Measurements from ENCODE around the gene RHBDD3.

The RHBDD3 gene

DNA sequence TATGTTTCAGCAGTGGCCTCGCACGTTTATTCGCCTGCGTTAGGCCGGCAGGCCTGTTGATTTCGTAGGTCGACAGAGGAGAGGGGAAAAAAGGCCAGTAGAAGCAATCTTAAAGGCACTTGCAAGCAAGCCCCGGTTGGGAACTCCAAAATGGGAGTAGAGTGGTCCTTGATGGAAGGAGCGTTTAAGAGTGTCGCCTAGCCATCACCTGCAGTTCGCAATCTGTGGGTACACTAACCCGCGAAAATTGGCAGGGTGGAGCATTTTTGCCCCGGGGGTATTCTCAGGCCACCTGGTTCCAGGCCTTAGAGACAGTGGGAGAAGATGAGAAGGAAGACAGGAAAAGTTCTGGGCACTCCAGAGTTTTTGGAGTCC is 1.4 kb upstream of the RHBDD3 start:
- no peak for DNase-seq (ENCODE audit: low read depth)

DNA sequence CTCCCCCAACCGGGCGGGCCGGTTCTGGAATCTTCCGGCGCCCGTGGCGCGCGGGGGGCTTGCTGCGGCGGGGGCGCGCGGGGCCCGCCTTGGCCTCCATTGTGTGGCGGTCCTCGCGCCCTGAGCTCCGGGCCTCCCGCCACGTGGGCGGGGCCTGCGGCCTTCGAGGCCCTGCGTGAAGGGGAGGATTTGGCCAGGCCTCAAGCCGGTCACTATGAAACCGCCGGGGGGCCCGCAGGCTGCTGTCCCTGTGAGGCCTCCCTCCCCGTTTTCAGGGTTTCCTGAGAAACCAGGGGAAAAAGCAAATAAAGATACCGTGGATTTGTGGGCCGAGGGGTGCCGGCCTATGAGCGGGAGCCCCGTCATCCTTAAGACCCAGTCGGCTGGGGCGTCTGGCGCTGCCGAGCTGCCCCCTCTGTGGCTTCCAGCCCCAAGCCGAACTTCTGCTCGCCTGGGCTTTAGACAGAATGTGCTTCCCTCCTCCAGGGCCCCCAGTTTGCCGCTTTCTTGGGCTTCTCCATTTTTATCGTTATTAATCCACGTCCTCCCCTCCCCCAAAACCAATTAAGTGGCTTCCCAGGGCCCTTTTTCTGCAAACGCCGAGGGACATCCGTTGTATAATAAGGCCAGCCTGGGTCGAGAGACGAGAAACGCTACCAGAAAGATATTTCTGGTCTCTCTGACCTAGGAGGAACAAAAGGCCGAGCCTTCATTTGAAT is 889 bp upstream of the RHBDD3 start:
- DNase-seq (ENCODE audit: low read depth): no peak

DNA sequence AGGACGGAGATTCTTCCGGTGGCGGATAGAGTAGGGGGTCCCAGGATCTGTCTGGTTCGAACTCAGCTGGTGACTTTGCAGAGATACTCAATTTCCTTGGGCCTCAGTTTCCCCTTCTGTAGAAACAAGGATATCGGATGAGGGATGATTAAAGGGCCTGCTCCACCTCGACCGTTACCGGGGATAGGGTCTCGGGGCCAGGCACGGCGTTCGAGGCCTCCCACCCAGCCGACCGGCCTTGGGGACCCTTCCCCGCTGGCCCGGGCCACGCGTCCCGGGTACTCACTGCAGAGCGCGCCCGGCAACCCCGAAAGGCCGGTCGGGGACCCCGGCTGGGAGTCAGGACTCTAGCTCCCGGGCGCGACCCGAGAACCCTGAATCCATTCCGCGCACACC is 321 bp downstream of the RHBDD3 start:
- DNase-seq (ENCODE audit: low read depth): no peak

DNA sequence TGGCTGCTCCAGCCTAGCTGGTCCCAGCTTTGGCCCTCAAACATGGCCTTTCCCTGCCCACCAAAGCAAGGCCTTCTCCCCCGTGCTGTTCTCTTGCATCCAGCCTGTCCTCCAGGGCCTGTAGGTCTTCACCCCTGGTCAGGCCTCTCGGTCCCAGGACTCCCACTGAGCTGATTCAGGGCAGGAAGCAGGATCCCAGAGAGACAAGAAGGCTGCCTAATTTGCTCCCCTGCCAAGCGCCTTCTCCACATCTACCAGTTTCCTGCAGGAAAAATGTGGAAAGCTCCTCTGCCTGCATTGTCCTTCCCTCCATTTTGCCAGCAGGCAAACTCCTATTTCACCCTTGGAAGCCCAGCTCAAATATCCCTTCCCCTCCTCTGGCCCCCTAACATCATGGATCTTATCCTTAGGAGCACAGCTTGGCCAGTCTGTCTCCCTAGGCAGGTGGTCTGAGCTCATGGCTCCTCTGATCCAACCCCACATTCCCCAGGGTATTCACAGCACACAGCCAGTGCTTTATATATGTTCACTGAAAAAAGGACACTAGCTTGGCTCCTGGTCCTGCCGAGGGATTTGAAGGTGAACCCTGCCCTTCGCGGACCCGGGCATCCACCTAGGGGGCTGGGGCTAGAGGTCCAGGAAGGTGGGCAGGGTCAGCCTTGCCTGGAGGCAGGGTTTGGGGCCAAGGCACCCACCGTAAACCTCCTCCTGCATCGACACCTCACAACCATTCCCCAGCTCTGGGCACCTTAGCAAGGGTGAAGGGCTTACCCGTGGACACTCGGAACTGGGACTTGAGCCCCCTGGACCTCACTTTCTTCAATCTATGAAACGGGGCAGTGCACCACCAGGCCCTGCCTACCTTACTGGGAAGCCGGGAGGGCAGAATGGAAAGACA is 968 bp downstream of the RHBDD3 start:
- no peak for DNase-seq (ENCODE audit: low read depth)

DNA sequence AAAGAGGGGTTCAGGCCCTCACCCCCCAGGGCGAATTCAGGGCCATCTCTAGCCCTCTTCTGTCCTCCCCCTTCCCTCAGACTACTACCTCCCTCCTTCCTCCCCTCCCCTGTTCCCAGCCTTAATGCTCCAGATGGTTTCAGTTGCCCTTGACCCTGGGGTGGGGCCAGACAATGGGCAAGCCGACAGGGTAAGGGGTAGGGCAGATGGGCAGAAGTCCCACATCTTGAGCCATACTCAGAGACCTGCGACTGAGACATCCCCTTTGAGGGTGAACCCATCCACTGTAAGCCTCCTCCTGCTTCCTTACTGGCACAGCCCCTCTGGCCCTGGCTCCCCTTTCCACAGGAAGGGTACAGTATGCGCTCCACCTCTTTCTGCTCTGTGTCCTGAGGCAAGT is 1.9 kb downstream of the RHBDD3 start:
- DNase-seq (ENCODE audit: low read depth): no peak

DNA sequence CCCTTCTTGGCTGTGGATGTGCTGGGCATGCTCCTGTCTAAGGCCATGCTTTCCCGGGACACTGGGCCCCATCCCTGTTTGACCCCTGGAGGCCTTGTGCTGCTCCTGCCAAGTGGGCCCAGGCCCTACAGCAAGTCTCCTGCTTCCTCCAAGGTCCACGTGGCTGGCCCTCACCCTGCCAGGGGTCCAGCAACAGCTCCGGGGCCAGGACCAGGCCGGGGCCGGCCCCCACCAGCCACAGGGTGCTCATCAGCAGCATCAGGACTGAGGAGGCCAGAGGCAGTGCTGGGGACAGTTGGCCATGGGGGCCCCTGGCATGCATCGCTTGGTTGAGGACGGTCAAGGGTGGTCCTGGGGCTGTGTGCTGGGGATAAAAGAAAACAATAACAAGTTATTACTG is 2.5 kb downstream of the RHBDD3 start:
- no peak for DNase-seq (ENCODE audit: low read depth)

DNA sequence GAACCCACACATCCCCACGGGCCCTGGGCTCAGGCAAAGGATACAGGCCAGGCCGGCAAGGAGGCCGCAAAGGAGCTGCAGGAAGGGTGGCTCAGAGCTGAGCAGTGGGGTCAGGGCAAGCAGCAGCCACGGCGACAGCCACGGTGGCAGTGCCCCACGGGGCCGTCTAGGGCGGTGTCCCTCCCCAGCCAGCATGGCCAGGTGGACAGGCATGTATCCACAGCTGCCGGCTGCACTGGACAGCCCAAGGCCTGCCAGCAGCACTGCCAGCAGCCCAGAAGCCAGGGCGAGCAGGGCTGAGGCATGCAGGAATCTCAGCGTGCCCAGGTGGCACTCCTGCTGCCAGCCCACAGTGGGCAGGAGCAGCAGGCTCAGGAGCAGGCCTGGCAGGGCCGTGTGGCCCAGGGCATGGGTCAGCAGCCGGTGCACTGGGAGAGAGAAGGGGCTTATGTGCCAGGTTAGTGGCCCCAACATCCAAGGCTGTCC is 3.9 kb downstream of the RHBDD3 start:
- no peak for DNase-seq (ENCODE audit: low read depth)

DNA sequence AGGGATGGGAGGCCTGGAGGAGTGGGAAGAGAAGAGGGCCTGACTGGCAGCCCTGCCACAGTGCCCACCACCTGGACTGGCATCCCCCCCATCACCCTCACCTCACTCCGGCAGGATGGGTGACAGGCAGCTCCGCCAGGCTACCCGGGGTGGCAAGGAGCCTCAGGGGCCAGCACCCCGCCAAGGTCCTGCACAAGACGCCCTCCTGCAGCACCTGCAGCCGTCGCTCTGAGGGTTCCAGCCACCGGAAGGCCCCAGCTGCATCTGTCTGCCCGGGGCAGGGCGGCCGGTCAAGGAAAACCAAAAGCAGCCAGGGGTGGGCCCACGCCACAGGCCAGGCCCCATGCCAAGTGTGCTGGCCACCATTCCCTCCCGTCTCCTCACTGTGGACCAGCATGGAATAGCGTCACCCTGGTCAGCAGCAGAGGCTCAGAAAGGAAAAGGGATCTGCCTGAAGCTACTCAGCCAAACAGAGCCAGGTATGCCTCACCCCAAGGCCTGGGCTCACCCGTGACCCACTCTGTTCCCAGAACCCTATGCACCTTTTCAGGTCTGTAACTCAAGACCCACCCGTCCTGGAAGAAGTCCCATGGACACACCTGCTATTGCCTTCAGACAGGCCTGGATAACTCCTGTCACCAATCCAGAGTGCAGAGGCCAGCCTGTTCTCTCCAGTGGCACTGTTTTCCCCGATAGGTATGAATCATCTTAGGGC is 7.0 kb downstream of the RHBDD3 start:
- no peak for DNase-seq (ENCODE audit: low read depth)

DNA sequence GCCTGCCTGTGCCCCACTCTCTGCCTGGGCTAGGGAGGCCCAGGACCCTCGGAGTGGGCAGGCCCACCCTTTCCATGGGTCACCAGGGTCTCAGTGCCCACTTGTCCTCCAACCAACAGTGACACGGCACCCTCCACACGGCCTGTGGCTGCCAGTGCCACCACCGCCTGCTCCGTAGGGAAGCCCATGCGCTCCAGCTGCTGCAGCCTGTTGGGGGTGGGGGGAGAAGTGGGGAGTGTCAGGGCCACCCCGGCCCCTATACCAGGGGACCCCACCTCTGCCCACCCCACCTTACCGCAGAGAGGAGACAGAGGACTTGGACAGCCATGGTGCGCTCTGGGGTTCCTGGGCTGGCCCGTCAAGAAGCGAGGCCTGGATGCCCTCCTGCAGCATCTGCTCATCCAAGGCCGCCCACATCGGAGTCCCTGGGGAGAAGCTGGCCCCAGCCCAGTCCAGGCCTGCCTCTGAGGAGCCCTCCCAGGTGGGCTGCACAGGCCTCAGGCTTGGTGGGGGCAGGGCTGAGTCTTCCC is 7.7 kb downstream of the RHBDD3 start:
- DNase-seq (ENCODE audit: low read depth): no peak

DNA sequence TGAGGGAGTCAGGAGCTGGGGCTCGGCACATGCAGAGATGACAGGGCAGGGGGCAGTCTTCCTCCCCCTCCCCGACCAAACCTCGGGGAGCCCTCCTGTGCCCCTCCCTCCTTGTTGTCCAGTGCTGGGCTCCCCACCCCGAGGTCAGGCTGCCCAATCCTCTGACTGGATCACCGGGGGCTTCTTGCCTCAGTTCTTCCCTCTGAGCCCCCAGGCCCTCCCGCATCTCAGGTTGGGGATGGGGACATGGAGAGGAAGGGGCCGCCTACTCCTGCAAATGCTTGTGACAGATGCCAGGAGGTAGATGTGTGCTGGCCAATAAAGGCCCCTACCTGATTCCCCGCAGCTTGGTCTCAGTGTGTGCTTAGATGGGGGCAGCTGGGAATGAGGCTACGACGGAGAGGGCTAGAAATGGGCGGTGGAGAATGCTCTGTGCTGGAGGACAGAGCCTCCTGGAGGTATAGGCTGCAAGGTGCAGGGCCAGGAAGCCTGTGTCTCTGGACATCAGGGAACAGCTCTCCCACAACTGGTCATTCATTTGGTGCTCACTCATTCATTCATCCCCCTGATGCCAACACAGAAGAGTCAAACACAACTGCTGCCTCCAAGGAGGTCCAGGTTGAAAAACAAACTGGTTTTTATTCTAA is 8.4 kb downstream of the RHBDD3 start:
- no peak for DNase-seq (ENCODE audit: low read depth)

DNA sequence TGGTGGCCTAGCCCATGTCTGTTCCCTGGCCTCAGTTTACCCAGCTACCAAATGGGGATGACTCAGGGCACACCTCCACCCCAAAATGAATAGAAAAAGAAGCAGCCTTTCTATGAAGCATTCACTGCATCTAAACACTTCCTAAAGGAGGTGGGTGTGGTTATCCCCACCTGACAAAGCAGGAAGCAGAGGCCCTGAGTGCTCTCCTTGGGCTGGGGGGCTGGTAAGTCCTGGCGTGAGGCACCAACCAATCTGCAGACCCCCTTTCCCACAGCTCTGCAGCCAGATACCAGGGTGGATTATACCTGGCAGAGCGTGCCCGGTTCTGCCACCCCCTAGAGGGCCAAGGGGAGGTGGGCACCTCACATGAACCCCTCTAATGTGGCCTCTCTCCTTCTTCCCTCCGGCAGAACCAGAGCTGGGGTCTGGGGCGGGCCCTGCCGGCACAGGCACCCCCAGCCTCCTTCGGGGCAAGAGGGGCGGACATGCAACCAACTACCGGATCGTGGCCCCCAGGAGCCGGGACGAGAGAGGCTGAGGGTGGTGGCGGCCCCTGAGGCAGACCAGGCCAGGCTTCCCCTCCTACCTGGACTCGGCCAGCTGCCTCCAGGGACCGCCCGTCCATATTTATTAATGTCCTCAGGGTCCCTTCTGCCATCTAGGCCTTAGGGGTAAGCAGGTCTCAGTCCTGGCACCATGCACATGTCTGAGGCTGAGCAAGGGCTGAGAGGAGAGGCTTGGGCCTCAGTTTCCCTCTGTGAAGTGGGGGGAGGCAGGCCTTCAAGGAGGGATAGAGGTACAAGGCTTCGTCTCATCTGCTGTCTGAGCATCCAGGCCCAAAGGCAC is 9.2 kb downstream of the RHBDD3 start:
- DNase-seq (ENCODE audit: low read depth): no peak

DNA sequence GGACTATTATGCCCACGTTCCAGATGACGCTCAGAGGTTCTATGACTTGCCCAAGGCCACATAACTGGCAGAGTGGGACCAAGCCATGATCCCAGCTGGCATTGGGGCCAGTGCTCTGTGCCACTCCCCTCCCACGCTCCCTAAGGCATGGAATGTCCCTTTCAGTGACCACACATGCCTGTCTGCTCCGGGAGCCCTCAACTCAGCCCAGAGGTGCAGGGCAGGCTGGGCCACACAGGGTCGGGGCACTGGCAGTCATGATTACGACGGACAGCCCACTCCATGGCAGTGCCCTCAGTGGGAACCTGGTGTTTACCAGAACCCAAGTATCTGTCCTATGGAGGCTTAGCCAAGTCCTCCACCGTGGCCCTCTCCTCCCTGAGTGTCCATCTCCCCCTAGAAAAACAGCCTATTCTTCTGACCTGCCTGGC is 10.0 kb downstream of the RHBDD3 start:
- DNase-seq (ENCODE audit: low read depth): no peak

DNA sequence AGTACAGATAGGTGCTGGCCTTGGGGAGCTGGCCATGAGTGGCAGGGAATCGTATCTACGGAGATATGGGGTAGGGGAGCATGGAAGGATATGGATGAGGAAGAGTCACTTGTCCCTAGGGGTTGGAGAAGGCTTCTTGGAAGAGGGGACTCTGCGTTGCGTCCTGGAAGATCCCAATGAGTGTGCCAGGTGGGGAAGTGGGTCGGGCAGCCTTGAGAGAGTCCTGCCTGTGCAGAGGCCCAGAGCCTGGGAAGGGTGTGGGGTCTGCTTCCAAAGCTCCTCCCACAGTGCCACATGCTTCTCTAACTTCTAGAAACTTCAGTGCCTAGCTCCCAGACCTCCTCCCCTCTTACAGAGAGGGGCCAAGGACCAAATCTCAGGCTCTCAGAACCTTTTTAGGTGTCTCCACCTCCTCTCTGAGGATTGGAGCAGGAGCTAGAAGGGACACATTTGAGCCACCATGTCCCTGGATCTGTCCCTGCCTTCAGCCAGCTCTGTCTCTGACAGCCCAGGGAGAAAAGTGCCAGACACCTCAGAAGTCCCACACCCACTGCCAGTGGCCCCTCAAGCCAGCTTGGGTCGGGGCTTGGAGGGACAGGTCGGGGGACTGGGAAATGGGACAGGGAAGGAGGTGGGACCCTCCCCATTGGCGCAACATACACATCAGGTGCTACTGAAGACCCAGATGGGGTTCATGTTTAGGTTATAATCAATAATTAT is 11.0 kb downstream of the RHBDD3 start:
- no peak for DNase-seq (ENCODE audit: low read depth)

DNA sequence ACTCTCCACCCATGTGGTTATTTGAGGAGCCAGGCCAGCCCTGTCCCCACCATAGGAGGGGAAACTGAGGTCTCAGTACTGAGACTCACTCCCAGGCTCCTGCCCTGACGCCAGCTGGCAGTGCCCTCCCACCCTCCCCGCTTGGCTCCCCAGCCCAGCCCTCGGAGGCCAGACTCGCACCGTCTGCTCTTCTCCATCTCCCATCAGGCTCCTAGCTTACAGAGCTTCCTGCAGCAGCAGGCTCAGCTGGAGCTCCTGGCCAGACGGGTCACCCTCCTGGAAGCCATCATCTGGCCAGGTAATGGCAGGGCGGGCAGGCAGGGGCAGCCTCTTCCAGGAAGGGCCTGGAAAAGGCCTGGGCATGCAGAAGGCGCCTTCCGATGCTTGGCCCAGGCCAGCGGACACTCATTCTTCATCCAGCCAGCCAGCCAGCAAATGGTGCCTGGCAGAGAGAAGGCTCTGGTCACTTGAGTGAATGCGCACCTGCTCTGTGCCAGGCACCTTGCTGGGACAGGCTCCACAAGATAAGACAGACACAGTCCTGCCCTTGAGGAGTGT is 12.6 kb downstream of the RHBDD3 start:
- DNase-seq (ENCODE audit: low read depth): no peak

DNA sequence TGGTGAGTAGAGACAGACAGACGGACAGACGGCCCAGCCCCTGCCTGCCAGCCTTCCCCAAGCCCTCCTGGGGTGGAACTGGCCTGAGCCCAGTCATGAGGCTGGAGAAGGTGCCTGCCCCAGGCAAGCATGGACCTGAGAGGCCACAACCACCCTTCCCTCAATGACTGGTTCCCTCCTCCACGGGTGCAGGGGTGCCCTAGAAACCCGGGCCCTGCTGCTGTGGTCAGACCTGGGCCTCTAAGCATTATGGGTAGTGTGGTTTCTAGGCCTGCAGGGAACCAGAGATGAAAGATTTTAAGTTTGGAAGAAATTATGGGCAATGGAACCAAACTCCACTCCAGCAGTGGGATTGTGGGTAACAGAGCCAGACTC is 13.5 kb downstream of the RHBDD3 start:
- DNase-seq (ENCODE audit: low read depth): no peak

DNA sequence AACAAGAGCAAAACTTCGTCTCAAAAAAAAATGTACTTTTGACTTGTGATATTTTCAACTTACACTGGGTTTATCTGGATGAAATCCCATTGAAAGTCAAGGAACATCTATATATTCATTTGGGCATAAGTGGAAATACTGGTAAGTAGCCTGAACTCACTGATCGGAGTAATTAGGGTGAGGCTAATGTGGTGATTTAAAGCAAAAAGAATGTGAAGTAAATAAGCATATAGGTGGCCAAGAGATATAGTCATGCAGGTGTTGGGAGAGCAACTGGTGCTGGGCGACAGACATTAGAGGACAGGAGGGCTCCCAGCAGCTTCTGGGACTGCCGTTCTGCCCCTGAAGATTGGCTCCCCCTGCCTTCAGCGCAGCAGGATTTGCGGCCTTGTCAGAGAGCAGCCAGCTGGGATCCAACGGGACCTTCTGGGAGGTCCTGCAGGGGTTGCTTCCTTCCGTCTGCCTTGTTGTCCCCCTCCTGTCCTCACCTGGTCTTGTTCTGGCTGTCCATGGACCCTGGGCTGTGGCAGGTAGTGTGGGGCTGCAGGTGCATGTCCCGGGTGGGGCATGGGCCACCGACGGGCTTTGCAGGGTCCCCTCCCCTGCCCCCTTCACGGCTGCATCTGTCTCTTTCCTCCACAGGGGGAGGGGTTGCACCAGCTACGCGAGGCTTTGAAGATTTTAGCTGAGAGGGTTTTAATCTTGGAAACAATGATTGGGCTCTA is 14.1 kb downstream of the RHBDD3 start:
- DNase-seq (ENCODE audit: low read depth): no peak

DNA sequence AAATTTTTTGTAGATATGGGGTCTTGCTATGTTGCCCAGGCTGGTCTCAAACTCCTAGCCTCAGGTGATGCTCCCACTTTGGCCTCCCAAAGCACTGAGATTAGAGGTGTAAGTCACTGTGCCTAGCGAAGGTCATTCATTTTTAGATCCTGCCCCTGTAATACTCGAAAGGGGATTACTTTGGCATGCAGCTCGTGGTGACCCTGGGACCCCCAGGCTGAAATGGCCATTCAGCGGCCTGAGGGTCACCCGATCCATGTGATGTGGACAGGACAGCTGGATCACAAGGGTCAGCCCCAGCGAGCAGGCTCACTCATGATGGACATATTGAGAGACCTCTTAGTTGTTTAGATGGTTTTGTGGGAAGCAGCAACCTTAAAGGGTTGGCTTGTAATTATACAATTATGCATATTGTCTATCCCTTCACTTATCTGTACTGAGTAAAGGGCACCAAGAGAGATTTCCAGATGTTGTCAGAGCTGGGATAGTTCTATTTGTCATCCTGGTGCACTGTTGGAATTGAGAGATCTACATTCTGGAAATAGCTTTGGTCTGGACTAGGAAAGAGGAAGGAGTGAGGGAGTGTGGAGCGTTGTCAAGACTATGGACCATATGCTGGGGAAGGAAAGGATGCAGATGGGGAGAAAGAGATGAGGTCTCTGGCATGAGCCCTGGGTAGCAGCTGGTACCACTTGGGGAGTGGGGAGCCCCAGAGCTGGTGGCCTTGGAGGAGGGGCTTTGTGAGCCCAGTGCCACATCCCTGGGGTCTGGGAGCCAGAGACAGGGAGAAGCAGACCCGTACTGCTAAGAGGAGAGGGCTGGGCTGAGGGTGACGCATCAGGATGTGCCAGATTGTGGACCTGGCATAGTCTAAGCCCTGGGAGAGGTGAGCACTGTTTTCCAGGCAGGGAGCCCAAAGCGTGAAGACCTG is 15.5 kb downstream of the RHBDD3 start:
- no peak for DNase-seq (ENCODE audit: low read depth)

DNA sequence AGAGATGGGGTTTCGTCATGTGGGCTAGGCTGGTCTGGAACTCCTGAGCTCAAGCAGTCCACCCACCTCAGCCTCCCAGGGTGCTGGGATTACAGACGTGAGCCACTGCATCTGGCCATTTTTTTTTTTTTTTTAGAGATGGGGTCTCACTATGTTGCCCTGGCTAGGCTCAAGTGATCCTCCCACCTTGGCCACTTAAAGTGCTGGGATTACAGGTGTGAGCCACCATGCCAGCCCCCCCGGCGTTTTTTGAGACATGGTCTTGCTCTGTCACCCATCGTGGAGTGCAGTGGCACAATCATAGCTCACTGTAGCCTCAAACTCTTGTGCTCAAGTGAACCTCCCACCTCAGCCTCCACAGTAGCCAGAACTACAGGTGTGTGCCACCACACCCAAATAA is 16.5 kb downstream of the RHBDD3 start:
- no peak for DNase-seq (ENCODE audit: low read depth)
